Stomach (tissue), 9 donors: ENCODE measurements around the gene NTF3. TPM values are rescaled to one million over a fixed set of nuclear protein-coding genes. Genes with fewer than 3 reads are reported as not detected.

Source experiments
- DNase-seq, 2 donors: peaks; one replicate each; pipeline versions ENCODE4 v3.0.0 to v3.0.0-alpha.2; 2013 to 2019
- H3K27ac ChIP-seq, 5 donors: fragments of 200-600 bp in 4 of 5; sonication (generic) in 4 of 5; one replicate each; pipeline ENCODE4 v1.5.1; 2013 to 2019; ENCODE audit warnings: mild to moderate bottlenecking in 1 of 5, moderate library complexity in 1 of 5
- H3K27me3 ChIP-seq, 3 donors: fragments of 200-600 bp; sonication (generic); one replicate each; pipeline ENCODE4 v1.5.1; 2017 to 2019; ENCODE audit warnings: mixed run types in 1 of 3
- H3K36me3 ChIP-seq, 4 donors: fragments of 200-600 bp; sonication (generic); 1 replicate in 3 of 4; 2 replicates in 1 of 4; pipeline ENCODE4 v1.5.1; 2016 to 2019
- H3K4me1 ChIP-seq, 4 donors: fragments of 200-600 bp; sonication (generic); one replicate each; pipeline ENCODE4 v1.5.1; 2016 to 2019
- H3K4me3 ChIP-seq, 4 donors: fragments of 200-600 bp; sonication (generic) in 3 of 4; one replicate each; pipeline ENCODE4 v1.5.1; 2016 to 2019; ENCODE audit warnings: mild to moderate bottlenecking in 1 of 4
- H3K9me3 ChIP-seq, 4 donors: fragments of 200-600 bp; sonication (generic); one replicate each; pipeline ENCODE4 v1.5.1; 2016 to 2019
- EP300 ChIP-seq: sonication (generic); formaldehyde crosslinking; IDR thresholded peaks from one replicate; pipeline ENCODE4 v1.6.1; 2017; ENCODE audit warnings: antibody characterized with exemption
- POLR2A ChIP-seq, 4 donors: fragments of 450-650 bp; IDR thresholded peaks; one replicate each; pipeline ENCODE4 v1.6.1; 2016; ENCODE audit warnings: antibody characterized with exemption in 4 of 4, control low read depth in 2 of 4, mild to moderate bottlenecking in 1 of 4, moderate library complexity in 1 of 4
- POLR2AphosphoS5 ChIP-seq, 3 donors: sonication (generic); formaldehyde crosslinking; IDR thresholded peaks; one replicate each; pipeline ENCODE4 v1.6.1; 2016; ENCODE audit warnings: antibody characterized with exemption in 3 of 3
- WGBS, 5 donors: extraction: QIAGEN DNeasy Blood & Tissue Kit in 3 of 5; methylation state at CpG; one replicate each; pipeline versions ENCODE4 v1.1.5 to v1.1.7; 2013 to 2018; 5-methylcytosine and 5-hydroxymethylcytosine counted together
- intact Hi-C: fragments of 100-400 bp; cut with DNase I; formaldehyde crosslinking; loops from one replicate; pipeline ENCODE4 v1.15.1; 2023; ENCODE audit warnings: low total_unique reads
- polyA plus RNA-seq, 3 donors: library from polyadenylated mRNA; stranded (reverse); fragments of 200-250 nt; gene quantifications; one replicate each; pipeline ENCODE4 v1.2.3, GENCODE V29; 2013
- total RNA-seq, 5 donors: library from RNA; depleted of rRNA; stranded (reverse); fragments of >200 nt; gene quantifications; one replicate each; pipeline versions ENCODE4 v1.1.0 to v1.2.3, GENCODE V29; 2014 to 2016
- TF ChIP-seq, protein P1 (sequence below), 7 experiments: fragments of 450-650 bp in 4 of 7; fragments of 200-600 bp in 3 of 7; sonication (generic) in 3 of 7; IDR thresholded peaks; one replicate each; pipeline ENCODE4 v1.5.1; 2016 to 2019; ENCODE audit warnings: antibody characterized with exemption in 7 of 7, control low read depth in 2 of 7, mild to moderate bottlenecking in 1 of 7
- donor health status: healthy with polysubstance abuse.
- donor health status: Bipolar disorder and iron deficiency.
- donor health status: healthy.

The NTF3 gene
- total and polyA plus RNA-seq, 8 donors = 0.87 to 7.3 (median 4.0) TPM; not detected in 3

DNA sequence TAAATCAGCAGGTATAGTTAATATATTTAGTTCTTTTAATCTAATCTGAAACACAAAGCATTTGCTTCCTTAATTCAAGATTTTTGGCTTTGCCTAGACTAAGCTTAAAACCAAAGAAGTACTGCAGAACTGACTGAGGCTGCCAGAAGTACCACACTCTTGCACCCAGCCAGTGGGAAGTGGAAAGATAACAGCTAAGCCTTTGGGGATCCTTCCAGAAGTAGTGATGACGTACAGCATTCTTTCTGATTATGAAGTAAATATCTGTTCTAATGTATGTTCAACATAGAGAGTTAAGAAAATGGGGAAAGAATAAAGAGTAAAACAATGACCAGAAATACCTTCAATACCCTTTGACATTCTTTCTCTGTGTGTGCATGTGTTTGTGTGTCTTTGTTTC, 19.3 kb downstream of the NTF3 start:
- intact Hi-C loops = no loop called here
- H3K4me1 ChIP-seq = peaks cover 0 to 22% (median 7%) of the 10 kb centered on the region in 4 donors
- H3K9me3 ChIP-seq = no peaks in the 10 kb centered on the region
- no peak overlapping the region for H3K27ac ChIP-seq
- no peak for TF ChIP-seq POLR2A (IDR thresholded peaks at IDR 0.05)
- no peak for TF ChIP-seq EP300
- no peak for TF ChIP-seq POLR2AphosphoS5 (IDR thresholded peaks at IDR 0.05)
- TF ChIP-seq, protein P1, sequence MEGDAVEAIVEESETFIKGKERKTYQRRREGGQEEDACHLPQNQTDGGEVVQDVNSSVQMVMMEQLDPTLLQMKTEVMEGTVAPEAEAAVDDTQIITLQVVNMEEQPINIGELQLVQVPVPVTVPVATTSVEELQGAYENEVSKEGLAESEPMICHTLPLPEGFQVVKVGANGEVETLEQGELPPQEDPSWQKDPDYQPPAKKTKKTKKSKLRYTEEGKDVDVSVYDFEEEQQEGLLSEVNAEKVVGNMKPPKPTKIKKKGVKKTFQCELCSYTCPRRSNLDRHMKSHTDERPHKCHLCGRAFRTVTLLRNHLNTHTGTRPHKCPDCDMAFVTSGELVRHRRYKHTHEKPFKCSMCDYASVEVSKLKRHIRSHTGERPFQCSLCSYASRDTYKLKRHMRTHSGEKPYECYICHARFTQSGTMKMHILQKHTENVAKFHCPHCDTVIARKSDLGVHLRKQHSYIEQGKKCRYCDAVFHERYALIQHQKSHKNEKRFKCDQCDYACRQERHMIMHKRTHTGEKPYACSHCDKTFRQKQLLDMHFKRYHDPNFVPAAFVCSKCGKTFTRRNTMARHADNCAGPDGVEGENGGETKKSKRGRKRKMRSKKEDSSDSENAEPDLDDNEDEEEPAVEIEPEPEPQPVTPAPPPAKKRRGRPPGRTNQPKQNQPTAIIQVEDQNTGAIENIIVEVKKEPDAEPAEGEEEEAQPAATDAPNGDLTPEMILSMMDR (IDR thresholded peaks at IDR 0.05) = no peak
- 41 to 76% (median 70%) methylated on average over 1 of the region's 1 CpG for WGBS, 5 donors
- H3K27me3 ChIP-seq = peaks cover 0 to 2% (median 0%) of the 10 kb centered on the region in 3 donors
- H3K4me3 ChIP-seq = no peak overlapping the region
- no peak for DNase-seq
- no peaks in the 10 kb centered on the region for H3K36me3 ChIP-seq

DNA sequence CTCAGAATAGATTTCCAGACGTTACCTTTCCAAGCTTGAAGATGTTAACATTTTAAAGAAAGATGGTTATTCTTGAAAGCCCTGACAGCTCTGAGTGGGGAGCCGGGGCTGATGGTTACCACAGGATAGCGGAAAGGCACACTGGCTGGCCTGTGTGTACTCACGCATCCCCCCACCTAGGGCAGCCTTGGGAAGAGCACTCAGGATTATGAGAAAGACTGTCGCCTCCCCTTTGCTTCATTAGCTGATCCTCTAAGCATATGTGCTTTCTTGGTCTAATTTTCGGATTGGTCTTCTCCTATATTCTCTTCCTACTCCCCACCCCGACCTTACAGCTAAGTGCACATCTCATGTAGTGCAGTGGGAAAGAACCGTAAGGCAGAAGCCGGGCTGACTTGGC, 20.7 kb downstream of the NTF3 start:
- Histone ChIP-seq H3K27ac (no peak overlapping the region), H3K4me3 (no peak overlapping the region), H3K27me3 (peaks cover 0 to 5% (median 0%) of the 10 kb centered on the region in 3 donors), H3K36me3 (no peaks in the 10 kb centered on the region), H3K4me1 (peaks cover 0 to 32% (median 13%) of the 10 kb centered on the region in 4 donors), H3K9me3 (no peaks in the 10 kb centered on the region)
- no peak for DNase-seq
- intact Hi-C loops = no loop called here
- WGBS, 5 donors = 75 to 91% (median 86%) methylated on average over 9 of the region's 9 CpGs
- TF ChIP-seq, protein P1 (IDR thresholded peaks at IDR 0.05) = no peak
- no peak for TF ChIP-seq POLR2AphosphoS5 (IDR thresholded peaks at IDR 0.05)
- TF ChIP-seq EP300 = no peak
- TF ChIP-seq POLR2A (IDR thresholded peaks at IDR 0.05) = no peak

DNA sequence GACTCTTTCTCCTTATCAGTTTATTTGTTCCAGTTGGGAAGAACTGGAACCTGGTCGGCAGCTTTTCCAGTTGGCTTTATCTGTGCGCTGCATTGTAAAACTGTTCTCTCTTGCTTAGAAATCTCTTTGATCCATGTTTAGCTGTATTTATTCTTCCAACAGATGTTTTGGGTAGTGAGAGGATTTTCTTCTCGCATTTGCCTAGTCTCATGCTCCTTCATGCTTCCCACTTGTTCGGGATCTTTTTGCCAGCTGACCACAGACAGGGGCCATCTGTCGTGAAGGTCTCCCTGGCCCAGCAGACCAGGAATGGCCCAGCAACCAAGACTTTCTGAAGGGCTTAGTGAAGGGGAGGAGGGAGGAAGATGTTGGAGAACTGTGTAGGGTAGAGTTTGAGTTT, 21.6 kb downstream of the NTF3 start:
- Histone ChIP-seq H3K27me3 (peaks cover 0 to 5% (median 0%) of the 10 kb centered on the region in 3 donors), H3K4me1 (peaks cover 0 to 32% (median 13%) of the 10 kb centered on the region in 4 donors), H3K36me3 (no peaks in the 10 kb centered on the region), H3K27ac (no peak overlapping the region), H3K4me3 (no peak overlapping the region), H3K9me3 (no peaks in the 10 kb centered on the region)
- TF ChIP-seq, protein P1 (IDR thresholded peaks at IDR 0.05) = no peak
- TF ChIP-seq EP300 = no peak
- no peak for TF ChIP-seq POLR2AphosphoS5 (IDR thresholded peaks at IDR 0.05)
- DNase-seq = no peak
- intact Hi-C loops = no loop called here
- 49 to 65% (median 57%) methylated on average over 5 of the region's 5 CpGs for WGBS, 5 donors

DNA sequence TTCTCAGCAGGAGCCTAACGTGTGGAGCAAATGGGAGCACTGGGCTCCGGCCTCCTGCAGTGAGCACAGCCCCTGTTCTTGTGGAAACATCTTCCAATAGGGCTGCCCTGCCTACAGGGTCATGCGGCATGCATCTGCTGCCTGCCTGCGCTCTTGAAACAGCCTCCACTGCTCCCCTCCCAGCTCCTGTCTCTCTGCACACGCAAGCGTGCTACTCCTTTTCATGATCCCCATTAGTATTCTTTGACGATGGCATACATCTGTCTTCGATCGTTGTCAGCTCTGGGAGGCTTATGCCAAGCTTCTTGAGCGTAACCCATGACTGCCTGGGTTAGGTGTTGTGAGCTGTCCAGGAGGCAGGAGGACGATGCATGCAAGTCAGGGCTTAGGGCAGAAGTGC, 23.1 kb downstream of the NTF3 start:
- no peak for TF ChIP-seq EP300
- TF ChIP-seq, protein P1 (IDR thresholded peaks at IDR 0.05) = no peak
- TF ChIP-seq POLR2A (IDR thresholded peaks at IDR 0.05) = no peak
- TF ChIP-seq POLR2AphosphoS5 (IDR thresholded peaks at IDR 0.05) = no peak
- Histone ChIP-seq H3K36me3 (no peaks in the 10 kb centered on the region), H3K27ac (no peak overlapping the region), H3K4me3 (no peak overlapping the region), H3K27me3 (peaks cover 0 to 5% (median 0%) of the 10 kb centered on the region in 3 donors), H3K9me3 (no peaks in the 10 kb centered on the region), H3K4me1 (peaks cover 0 to 20% (median 7%) of the 10 kb centered on the region in 4 donors)
- 75 to 82% (median 78%) methylated on average over 11 of the region's 11 CpGs for WGBS, 5 donors
- intact Hi-C loops = no loop called here
- peak in 1 of 2 donors; percentile 36 for DNase-seq
